BE2C (cell line): ENCODE data around the gene ZNF471.

Experiments used
- DNase-seq: peaks from one replicate; pipeline ENCODE4 v3.0.0-alpha.2; 2020
- H3K27me3 ChIP-seq: fragments of 250-450 bp; sonication (Bioruptor Pico); 2 replicates; pipeline ENCODE4 v1.5.1; 2020; ENCODE audit warnings: mild to moderate bottlenecking
- H3K36me3 ChIP-seq: fragments of 250-450 bp; sonication (Bioruptor Pico); 2 replicates; pipeline ENCODE4 v1.5.1; 2020; ENCODE audit warnings: mild to moderate bottlenecking
- H3K4me1 ChIP-seq: fragments of 250-450 bp; sonication (Bioruptor Pico); 2 replicates; pipeline ENCODE4 v1.5.1; 2020
- H3K4me3 ChIP-seq: 2 replicates; pipeline ENCODE4 v1.5.1; 2011; ENCODE audit warnings: low read depth, low read length
- H3K9me3 ChIP-seq: fragments of 250-450 bp; sonication (Bioruptor Pico); 2 replicates; pipeline ENCODE4 v1.5.1; 2020
- CTCF ChIP-seq: IDR thresholded peaks from 2 replicates; pipeline ENCODE4 v1.5.1; 2012; ENCODE audit warnings: mild to moderate bottlenecking, low read depth, low read length

ZNF471 gene

GRCh38 chr19:56538761-56539263 is 31.2 kb downstream of the ZNF471 start, which contains the start of gene ZFP28:
Gene ZFP28, plus strand, starts transcription at chr19:56538948. Its CDS starts 71 bp downstream, at chr19:56539019.
- H3K4me1 ChIP-seq = no peaks in the 10 kb centered on the region
- peaks cover 3% of the 10 kb centered on the region for H3K36me3 ChIP-seq
- no peak for TF ChIP-seq CTCF
- peak; percentile 86 for DNase-seq
- H3K9me3 ChIP-seq = peaks cover 9% of the 10 kb centered on the region; the same call in 1 of the 2 replicates
- H3K27me3 ChIP-seq = no peaks in the 10 kb centered on the region
- peak within 1 kb of the TSS; percentile 77 for H3K4me3 ChIP-seq

- no peaks in the 10 kb centered on the region for H3K27me3 ChIP-seq
Measured at GRCh38 chr19:56543776-56544175, 36.1 kb downstream of the ZNF471 start.

GRCh38 chr19:56547535-56547934 is 39.9 kb downstream of the ZNF471 start:
- DNase-seq = peak; percentile 22
- Histone ChIP-seq H3K4me3 (no peak overlapping the region), H3K9me3 (no peaks in the 10 kb centered on the region), H3K4me1 (no peaks in the 10 kb centered on the region), H3K36me3 (peaks cover 18% of the 10 kb centered on the region), H3K27me3 (no peaks in the 10 kb centered on the region)
- TF ChIP-seq CTCF = peak; percentile 42

More at GRCh38 chr19:56543776-56544175, 36.1 kb downstream of the ZNF471 start:
- peaks cover 3% of the 10 kb centered on the region; the same call in 1 of the 2 replicates for H3K9me3 ChIP-seq
- TF ChIP-seq CTCF = no peak
- peaks cover 3% of the 10 kb centered on the region for H3K36me3 ChIP-seq
- H3K4me3 ChIP-seq = no peak overlapping the region
- no peak for DNase-seq
- H3K4me1 ChIP-seq = no peaks in the 10 kb centered on the region

- no peak for DNase-seq
- Histone ChIP-seq H3K4me3 (no peak overlapping the region), H3K9me3 (peaks cover 8% of the 10 kb centered on the region), H3K4me1 (no peaks in the 10 kb centered on the region), H3K36me3 (peaks cover 24% of the 10 kb centered on the region), H3K27me3 (no peaks in the 10 kb centered on the region)
- no peak for TF ChIP-seq CTCF
Measured at GRCh38 chr19:56554272-56554869, 46.7 kb downstream of the ZNF471 start.

- no peak for TF ChIP-seq CTCF
- no peaks in the 10 kb centered on the region for H3K4me1 ChIP-seq
- DNase-seq = no peak
- H3K9me3 ChIP-seq = peaks cover 4% of the 10 kb centered on the region; the same call in 1 of the 2 replicates
- H3K27me3 ChIP-seq = no peaks in the 10 kb centered on the region
- no peaks in the 10 kb centered on the region for H3K36me3 ChIP-seq
- H3K4me3 ChIP-seq = no peak overlapping the region
Measured at GRCh38 chr19:56562766-56563165, 55.1 kb downstream of the ZNF471 start.

GRCh38 chr19:56566904-56567273 is 59.2 kb downstream of the ZNF471 start:
- TF ChIP-seq CTCF = no peak
- Histone ChIP-seq H3K27me3 (no peaks in the 10 kb centered on the region), H3K4me3 (peak overlapping the region; percentile 96), H3K4me1 (no peaks in the 10 kb centered on the region), H3K36me3 (peaks cover 5% of the 10 kb centered on the region; the same call in 1 of the 2 replicates), H3K9me3 (no peaks in the 10 kb centered on the region)
- peak; percentile 68 for DNase-seq
